ENCODE results near the gene BRINP3. TPM values are rescaled to one million over a fixed set of nuclear protein-coding genes. Genes with fewer than 3 reads are reported as not detected.

Gene BRINP3
- total RNA-seq, 1 donor from 2014 or later: 14.4 TPM

DNA sequence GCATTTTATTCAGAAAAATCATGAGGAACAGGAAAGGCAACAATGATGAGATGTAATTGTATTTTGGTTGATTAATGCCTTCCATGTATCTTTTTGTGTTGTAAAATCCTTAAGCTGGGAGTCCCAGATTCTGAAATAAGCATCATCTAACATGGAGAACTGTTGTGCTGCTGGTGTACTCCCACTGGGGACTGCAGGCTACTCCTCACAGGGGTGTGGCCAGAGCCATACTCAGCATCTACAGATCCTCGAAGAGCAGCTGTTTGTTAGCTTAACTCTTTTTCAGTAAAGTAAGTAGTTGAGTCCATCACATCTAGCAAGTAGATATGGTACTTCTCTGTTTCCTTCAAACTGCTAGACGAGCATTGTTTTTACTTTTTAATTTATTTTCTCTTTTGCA, 358.0 kb downstream of the BRINP3 start:
- no peak for DNase-seq (ENCODE audit: low spot score)

- DNase-seq (ENCODE audit: low spot score): no peak
These were observed 360.7 kb downstream of the BRINP3 start for GRCh38 chr1:190116921-190117320.

- peak; percentile 23 for DNase-seq (ENCODE audit: low spot score)
These were observed 372.7 kb downstream of the BRINP3 start for GRCh38 chr1:190104961-190105360.

GRCh38 chr1:190102757-190103326, 374.8 kb downstream of the BRINP3 start:
- no peak for DNase-seq (ENCODE audit: low spot score)

DNA sequence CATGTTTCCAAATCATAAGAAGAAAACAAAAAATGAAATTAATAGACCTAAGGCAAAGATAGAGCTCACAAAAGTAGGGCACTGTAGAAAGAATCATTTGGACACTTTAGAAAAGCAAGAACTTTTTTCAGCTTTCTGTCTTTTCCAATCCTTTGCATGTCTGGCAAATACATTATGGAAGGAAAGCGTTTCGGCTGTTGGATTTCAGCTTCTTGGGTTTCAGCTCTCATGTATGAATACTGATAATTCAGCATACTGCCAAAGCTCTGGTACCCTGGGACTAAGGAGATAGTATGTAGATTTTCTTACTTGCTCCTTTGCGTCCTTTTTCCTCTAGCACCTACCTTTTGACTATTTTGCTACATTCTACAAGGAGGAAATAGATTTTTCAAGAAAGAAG, 375.9 kb downstream of the BRINP3 start:
- DNase-seq (ENCODE audit: low spot score): no peak

- DNase-seq (ENCODE audit: low spot score): no peak
These were observed 378.9 kb downstream of the BRINP3 start for GRCh38 chr1:190098756-190099155.

GRCh38 chr1:190098107-190098506, 379.6 kb downstream of the BRINP3 start:
- no peak for DNase-seq (ENCODE audit: low spot score)

DNA sequence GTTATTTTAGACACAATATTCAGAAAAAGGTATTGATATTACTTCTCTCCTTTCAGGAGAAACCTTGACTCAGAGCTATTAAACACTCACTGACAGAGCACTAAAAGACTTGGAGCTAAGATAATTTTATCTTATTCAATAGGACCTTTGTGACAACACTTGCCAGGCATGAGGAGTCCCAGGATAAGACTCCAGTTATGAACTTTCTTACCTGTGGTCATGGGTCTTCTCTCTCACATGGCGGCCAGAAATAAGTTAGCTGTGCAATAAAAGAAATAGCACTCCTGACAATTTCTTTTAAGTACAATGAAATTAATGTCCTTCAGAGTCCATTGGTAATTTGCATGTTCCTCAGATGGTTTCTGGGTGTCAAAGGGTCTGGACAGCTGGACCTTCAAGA, 382.1 kb downstream of the BRINP3 start:
- DNase-seq (ENCODE audit: low spot score): no peak

- no peak for DNase-seq (ENCODE audit: low spot score)
These were observed 393.1 kb downstream of the BRINP3 start for GRCh38 chr1:190084552-190084951.

GRCh38 chr1:190068304-190068703, 409.4 kb downstream of the BRINP3 start:
- no peak for DNase-seq (ENCODE audit: low spot score)

GRCh38 chr1:190067592-190067991, 410.1 kb downstream of the BRINP3 start:
- peak; percentile 2 for DNase-seq (ENCODE audit: low spot score)

- no peak for DNase-seq (ENCODE audit: low spot score)
These were observed 411.7 kb downstream of the BRINP3 start for GRCh38 chr1:190066011-190066410.

- no peak for DNase-seq (ENCODE audit: low spot score)
These were observed 428.4 kb downstream of the BRINP3 start for GRCh38 chr1:190049314-190049713.

All from umbilical cord (tissue), 2 donors.